H9 (cell line): Measurements from ENCODE around the gene JARID2. TPM values are rescaled to one million over a fixed set of nuclear protein-coding genes. Genes with fewer than 3 reads are reported as not detected.

Source experiments
- DNase-seq: peaks from one replicate; pipeline ENCODE4 v3.0.0-alpha.2; 2017
- H2AFZ ChIP-seq: one replicate; pipeline ENCODE4 v1.6.1; 2013; ENCODE audit warnings: mild to moderate bottlenecking, low read length, control low read depth, moderate library complexity
- H2AK5ac ChIP-seq: 2 replicates; pipeline ENCODE4 v1.6.1; 2013; ENCODE audit warnings: low read length, control low read depth, mixed read lengths; ENCODE audit not compliant: insufficient read length
- H2BK120ac ChIP-seq: one replicate; pipeline ENCODE4 v1.6.1; 2013; ENCODE audit warnings: low read depth, mild to moderate bottlenecking, low read length, control low read depth, inconsistent platforms; ENCODE audit not compliant: poor library complexity, severe bottlenecking
- H2BK12ac ChIP-seq: 2 replicates; pipeline ENCODE4 v1.6.1; 2013; ENCODE audit warnings: low read length, control low read depth, mixed read lengths, low read depth; ENCODE audit not compliant: insufficient read length
- H2BK15ac ChIP-seq: 2 replicates; pipeline ENCODE4 v1.6.1; 2013; ENCODE audit warnings: low read depth, low read length, control low read depth
- H2BK20ac ChIP-seq: one replicate; pipeline ENCODE4 v1.6.1; 2013; ENCODE audit warnings: low read depth, mild to moderate bottlenecking, low read length, control low read depth, inconsistent platforms; ENCODE audit not compliant: poor library complexity, severe bottlenecking
- H2BK5ac ChIP-seq: 2 replicates; pipeline ENCODE4 v1.6.1; 2013; ENCODE audit warnings: low read length, control low read depth, mixed read lengths; ENCODE audit not compliant: insufficient read length
- H3K14ac ChIP-seq: 2 replicates; pipeline ENCODE4 v1.6.1; 2013; ENCODE audit warnings: low read length, control low read depth; ENCODE audit not compliant: insufficient read depth
- H3K18ac ChIP-seq: 2 replicates; pipeline ENCODE4 v1.6.1; 2013; ENCODE audit warnings: low read depth, mild to moderate bottlenecking, mixed read lengths, low read length, control low read depth; ENCODE audit not compliant: insufficient read length
- H3K23ac ChIP-seq: 2 replicates; pipeline ENCODE4 v1.6.1; 2013; ENCODE audit warnings: low read length, control low read depth, mixed read lengths, low read depth; ENCODE audit not compliant: insufficient read length
- H3K23me2 ChIP-seq: 2 replicates; pipeline ENCODE4 v1.6.1; 2013; ENCODE audit warnings: low read depth, mild to moderate bottlenecking, mixed read lengths, low read length, control low read depth; ENCODE audit not compliant: insufficient read length, poor library complexity, severe bottlenecking
- H3K27ac ChIP-seq: 2 replicates; pipeline ENCODE4 v1.5.1; 2013; ENCODE audit warnings: low read length, control low read depth, mixed read lengths, low read depth; ENCODE audit not compliant: insufficient read length
- H3K27me3 ChIP-seq: 2 replicates; pipeline ENCODE4 v1.6.1; 2013; ENCODE audit warnings: low read length, control low read depth, inconsistent platforms; ENCODE audit not compliant: insufficient read depth
- H3K4ac ChIP-seq: 2 replicates; pipeline ENCODE4 v1.6.1; 2013; ENCODE audit warnings: low read depth, mild to moderate bottlenecking, control low read depth, inconsistent platforms, low read length, moderate library complexity
- H3K4me1 ChIP-seq: 2 replicates; pipeline ENCODE4 v1.6.1; 2013; ENCODE audit warnings: low read length, control low read depth, inconsistent platforms; ENCODE audit not compliant: insufficient read depth
- H3K4me2 ChIP-seq: 2 replicates; pipeline ENCODE4 v1.6.1; 2013; ENCODE audit warnings: low read length, control low read depth, mixed read lengths; ENCODE audit not compliant: insufficient read length, insufficient read depth
- H3K56ac ChIP-seq: 2 replicates; pipeline ENCODE4 v1.6.1; 2013; ENCODE audit warnings: low read depth, mild to moderate bottlenecking, mixed read lengths, low read length, control low read depth; ENCODE audit not compliant: insufficient read length
- H3K79me1 ChIP-seq: 2 replicates; pipeline ENCODE4 v1.6.1; 2013; ENCODE audit warnings: low read depth, mild to moderate bottlenecking, moderate library complexity, low read length, control low read depth, inconsistent platforms; ENCODE audit not compliant: insufficient read depth, poor library complexity, severe bottlenecking
- H3K79me2 ChIP-seq: 2 replicates; pipeline ENCODE4 v1.6.1; 2013; ENCODE audit warnings: low read length, control low read depth, inconsistent platforms; ENCODE audit not compliant: insufficient read depth
- H3K9ac ChIP-seq: 2 replicates; pipeline ENCODE4 v1.6.1; 2013; ENCODE audit warnings: low read length, control low read depth, mixed read lengths; ENCODE audit not compliant: insufficient read length; ENCODE audit errors: extremely low read depth
- H3K9me3 ChIP-seq: one replicate; pipeline ENCODE4 v1.6.1; 2013; ENCODE audit warnings: low read depth, low read length, inconsistent platforms; ENCODE audit not compliant: control insufficient read depth
- H3T11ph ChIP-seq: one replicate; pipeline ENCODE4 v1.6.1; 2013; ENCODE audit warnings: mild to moderate bottlenecking, low read length, control low read depth, inconsistent platforms
- H4K20me1 ChIP-seq: one replicate; pipeline ENCODE4 v1.6.1; 2013; ENCODE audit not compliant: control insufficient read depth, insufficient read length, insufficient read depth
- H4K5ac ChIP-seq: 2 replicates; pipeline ENCODE4 v1.6.1; 2013; ENCODE audit warnings: low read depth, mild to moderate bottlenecking, mixed read lengths, low read length, control low read depth; ENCODE audit not compliant: insufficient read length
- H4K8ac ChIP-seq: replicated peaks from 2 replicates; pipeline ENCODE4 v1.6.1; 2013; ENCODE audit warnings: low read length, control low read depth, mixed read lengths, low read depth; ENCODE audit not compliant: insufficient read length
- H4K91ac ChIP-seq: 2 replicates; pipeline ENCODE4 v1.6.1; 2013; ENCODE audit warnings: low read depth, mild to moderate bottlenecking, moderate library complexity, mixed read lengths, low read length, control low read depth; ENCODE audit not compliant: insufficient read length
- H3K27ac Mint-ChIP-seq, 3 experiments: 2 replicates in 2 of 3; 3 replicates in 1 of 3; pipeline ENCODE4 v1.8.0; 2020 to 2021; ENCODE audit warnings: mixed read lengths in 3 of 3, mild to moderate bottlenecking in 1 of 3, moderate library complexity in 1 of 3
- H3K27me3 Mint-ChIP-seq: 2 replicates; pipeline ENCODE4 v1.8.0; 2021; ENCODE audit warnings: low read depth, mild to moderate bottlenecking, moderate library complexity, mixed read lengths
- H3K36me3 Mint-ChIP-seq, 3 experiments: 2 replicates in 2 of 3; 3 replicates in 1 of 3; pipeline ENCODE4 v1.8.0; 2020 to 2021; ENCODE audit warnings: low read depth in 3 of 3, mixed read lengths in 3 of 3; ENCODE audit not compliant: insufficient read depth in 1 of 3
- H3K4me1 Mint-ChIP-seq, 2 experiments: 2 replicates each; pipeline ENCODE4 v1.8.0; 2020; ENCODE audit warnings: mixed read lengths in 2 of 2
- H3K4me3 Mint-ChIP-seq, 2 experiments: 2 replicates in 1 of 2; 3 replicates in 1 of 2; pipeline ENCODE4 v1.8.0; 2020 to 2021; ENCODE audit warnings: mild to moderate bottlenecking in 2 of 2, mixed read lengths in 2 of 2, moderate library complexity in 1 of 2
- H3K9me3 Mint-ChIP-seq, 2 experiments: 2 replicates in 1 of 2; 3 replicates in 1 of 2; pipeline ENCODE4 v1.8.0; 2020; ENCODE audit warnings: mild to moderate bottlenecking in 2 of 2, mixed read lengths in 2 of 2, moderate library complexity in 1 of 2
- WGBS: extraction: QIAGEN DNeasy Blood & Tissue Kit; methylation state at CpG from one replicate; pipeline ENCODE4 v1.1.7; 2013; ENCODE audit warnings: missing lambda C conversion rate, low lambda C conversion rate, mixed read lengths; ENCODE audit not compliant: insufficient read length; ENCODE audit errors: extremely low coverage; 5-methylcytosine and 5-hydroxymethylcytosine counted together
- total RNA-seq: library from RNA; stranded (reverse); gene quantifications from 2 replicates; pipeline ENCODE4 v1.2.1, GENCODE V29; 2021
- TF ChIP-seq, protein P1 (sequence below): fragments of 200-600 bp; sonication (generic); conservative IDR thresholded peaks from 3 replicates; pipeline ENCODE4 v1.8.0; 2021; ENCODE audit warnings: antibody characterized with exemption, mild to moderate bottlenecking

The JARID2 gene
- total RNA-seq, 1 experiment from 2014 or later: 174 TPM

DNA sequence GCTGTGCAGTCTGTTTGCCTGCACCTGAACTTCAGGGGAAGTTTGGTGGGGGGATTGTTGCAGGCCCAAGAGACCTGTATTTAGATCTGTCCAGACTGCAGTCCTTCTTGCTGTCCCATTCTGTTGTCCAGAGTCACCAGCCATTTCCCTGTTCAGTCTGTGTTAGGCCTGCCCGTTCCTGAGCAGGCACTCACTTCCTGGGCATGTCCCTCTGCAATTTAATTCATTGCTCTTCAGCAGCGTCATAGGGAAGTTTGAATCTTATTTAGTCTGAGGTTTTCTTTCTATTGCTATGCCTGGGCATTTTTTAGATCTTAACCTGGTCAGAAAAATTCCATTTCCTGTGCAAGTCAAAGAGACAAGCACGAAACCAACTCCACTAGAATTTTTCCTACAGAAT is 226.8 kb downstream of the JARID2 start:
- Histone ChIP-seq H3K79me1 (peaks cover 6% of the 10 kb centered on the region), H3K9ac (no peak overlapping the region), H3K27me3 (no peaks in the 10 kb centered on the region), H3K79me2 (peaks cover 47% of the 10 kb centered on the region; the same call in 1 of the 2 replicates), H3K23me2 (no peaks in the 10 kb centered on the region), H3T11ph (no peak overlapping the region), H2BK5ac (no peak overlapping the region), H2BK20ac (no peak overlapping the region), H3K4me1 (peaks cover 5% of the 10 kb centered on the region), H3K4ac (no peak overlapping the region), H2BK15ac (no peak overlapping the region; the same call in 1 of the 2 replicates), H4K5ac (no peak overlapping the region), H3K9me3 (no peaks in the 10 kb centered on the region), H3K23ac (no peak overlapping the region), H3K14ac (no peak overlapping the region), H3K4me2 (no peak overlapping the region), H2BK12ac (no peak overlapping the region), H3K18ac (no peak overlapping the region), H2AK5ac (no peak overlapping the region), H2AFZ (no peak overlapping the region), H4K8ac (no peak overlapping the region), H4K20me1 (no peaks in the 10 kb centered on the region), H4K91ac (no peak overlapping the region), H3K27ac (no peak overlapping the region), H3K56ac (no peak overlapping the region), H2BK120ac (no peak overlapping the region)
- WGBS: no CpG with 5 or more reads among the region's 3 CpGs
- Mint-ChIP-seq H3K36me3 (peaks cover 25 to 55% (median 28%) of the 10 kb centered on the region in 3 experiments; a peak in 6 of 7 replicates), H3K4me3 (no peak overlapping the region), H3K27me3 (no peaks in the 10 kb centered on the region), H3K4me1 (peaks cover 26 to 34% of the 10 kb centered on the region in 2 experiments), H3K27ac (peak overlapping the region in 1 of 3 experiments; percentile 44; a peak in 1 of 7 replicates), H3K9me3 (no peaks in the 10 kb centered on the region)
- TF ChIP-seq, protein P1, sequence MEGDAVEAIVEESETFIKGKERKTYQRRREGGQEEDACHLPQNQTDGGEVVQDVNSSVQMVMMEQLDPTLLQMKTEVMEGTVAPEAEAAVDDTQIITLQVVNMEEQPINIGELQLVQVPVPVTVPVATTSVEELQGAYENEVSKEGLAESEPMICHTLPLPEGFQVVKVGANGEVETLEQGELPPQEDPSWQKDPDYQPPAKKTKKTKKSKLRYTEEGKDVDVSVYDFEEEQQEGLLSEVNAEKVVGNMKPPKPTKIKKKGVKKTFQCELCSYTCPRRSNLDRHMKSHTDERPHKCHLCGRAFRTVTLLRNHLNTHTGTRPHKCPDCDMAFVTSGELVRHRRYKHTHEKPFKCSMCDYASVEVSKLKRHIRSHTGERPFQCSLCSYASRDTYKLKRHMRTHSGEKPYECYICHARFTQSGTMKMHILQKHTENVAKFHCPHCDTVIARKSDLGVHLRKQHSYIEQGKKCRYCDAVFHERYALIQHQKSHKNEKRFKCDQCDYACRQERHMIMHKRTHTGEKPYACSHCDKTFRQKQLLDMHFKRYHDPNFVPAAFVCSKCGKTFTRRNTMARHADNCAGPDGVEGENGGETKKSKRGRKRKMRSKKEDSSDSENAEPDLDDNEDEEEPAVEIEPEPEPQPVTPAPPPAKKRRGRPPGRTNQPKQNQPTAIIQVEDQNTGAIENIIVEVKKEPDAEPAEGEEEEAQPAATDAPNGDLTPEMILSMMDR: no peak
- DNase-seq: no peak
